Hematopoietic multipotent progenitor cell treated with erythropoietin and hydrocortisone succinate and interleukin-3 and kit ligand, for 8 days (in vitro differentiated cells): ENCODE results near the gene PRPF6.

ENCODE experiments used
- DNase-seq: peaks from one replicate; pipeline ENCODE4 v3.0.0-alpha.2; 2015

PRPF6 gene

GRCh38 chr20:64021124-64021975 lies 40.4 kb downstream of the PRPF6 start:
- no peak for DNase-seq

GRCh38 chr20:64022671-64023360 lies 41.9 kb downstream of the PRPF6 start:
- DNase-seq = no peak

GRCh38 chr20:64023361-64024140 lies 42.6 kb downstream of the PRPF6 start:
- DNase-seq = no peak

- DNase-seq = no peak
These were observed 43.4 kb downstream of the PRPF6 start for GRCh38 chr20:64024141-64024990.

GRCh38 chr20:64025101-64025825 lies 44.3 kb downstream of the PRPF6 start:
- no peak for DNase-seq

- DNase-seq = no peak
These were observed 45.0 kb downstream of the PRPF6 start for GRCh38 chr20:64025826-64026412.

- DNase-seq = no peak
These were observed 47.2 kb downstream of the PRPF6 start for GRCh38 chr20:64027981-64028685.

- no peak for DNase-seq
These were observed 48.6 kb downstream of the PRPF6 start for GRCh38 chr20:64029293-64030117.

GRCh38 chr20:64030371-64031134 lies 49.6 kb downstream of the PRPF6 start:
- DNase-seq = no peak

- no peak for DNase-seq
These were observed 50.9 kb downstream of the PRPF6 start for GRCh38 chr20:64031822-64032314.

GRCh38 chr20:64032706-64033624 lies 52.0 kb downstream of the PRPF6 start:
- DNase-seq = no peak

- no peak for DNase-seq
These were observed 53.1 kb downstream of the PRPF6 start for GRCh38 chr20:64033981-64034493.

GRCh38 chr20:64035066-64035932 lies 54.4 kb downstream of the PRPF6 start:
- no peak for DNase-seq

- DNase-seq = no peak
These were observed 55.0 kb downstream of the PRPF6 start, which contains the start of gene C20orf204 for GRCh38 chr20:64035933-64036345. TSS of gene C20orf204 (plus strand) at chr20:64036182. CDS start at chr20:64036324, 142 bp downstream.

- DNase-seq = no peak
These were observed 55.6 kb downstream of the PRPF6 start for GRCh38 chr20:64036346-64037198.
